HG02884 (cell line): ENCODE measurements around the gene HDAC5.

Experiments
- ATAC-seq: cut with Tn5 transposase; IDR thresholded peaks from one replicate; pipeline ENCODE4 v1.9.1; 2021; ENCODE audit warnings: mild to moderate bottlenecking, moderate library complexity; ENCODE audit not compliant: unreplicated experiment

Gene HDAC5

DNA sequence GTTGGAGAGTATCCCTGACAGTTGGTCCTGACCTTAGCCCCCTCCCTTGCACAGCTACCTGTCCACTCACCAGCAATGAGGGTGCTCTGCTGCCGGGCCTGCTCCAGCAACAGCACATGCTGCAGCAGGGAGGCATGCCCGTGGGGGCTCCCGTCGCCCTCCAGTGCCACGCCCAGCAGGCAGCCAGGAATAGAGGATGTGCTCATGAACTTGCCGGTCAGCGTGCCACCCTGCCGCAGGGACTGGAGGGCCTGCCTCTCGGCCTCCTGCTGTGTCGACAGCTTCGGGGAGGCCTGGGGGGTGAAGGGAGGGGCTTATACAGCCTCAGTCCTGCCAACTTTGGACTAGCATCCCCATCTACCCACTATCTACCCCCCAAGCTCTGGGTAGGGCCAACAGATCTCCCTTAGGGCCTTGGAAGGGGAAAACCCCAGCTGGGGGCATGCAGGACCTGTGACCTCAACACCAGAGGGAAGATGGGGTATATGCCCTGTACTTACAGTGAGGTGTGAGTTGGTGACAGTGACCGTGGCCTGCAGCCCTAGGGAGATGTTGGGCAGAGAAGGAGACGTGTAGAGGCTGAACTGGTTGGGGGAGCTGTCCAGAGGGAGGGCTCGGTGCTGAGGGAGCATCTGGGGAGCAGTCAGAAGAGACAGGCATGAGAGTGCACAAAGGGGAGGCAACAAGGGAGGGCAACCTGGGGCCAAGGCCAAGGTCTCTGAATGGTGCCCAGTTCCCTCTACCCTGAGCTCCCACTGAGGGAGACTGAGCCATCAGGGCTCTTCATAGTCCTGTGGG, 32.0 kb downstream of the HDAC5 start:
- no peak for ATAC-seq

DNA sequence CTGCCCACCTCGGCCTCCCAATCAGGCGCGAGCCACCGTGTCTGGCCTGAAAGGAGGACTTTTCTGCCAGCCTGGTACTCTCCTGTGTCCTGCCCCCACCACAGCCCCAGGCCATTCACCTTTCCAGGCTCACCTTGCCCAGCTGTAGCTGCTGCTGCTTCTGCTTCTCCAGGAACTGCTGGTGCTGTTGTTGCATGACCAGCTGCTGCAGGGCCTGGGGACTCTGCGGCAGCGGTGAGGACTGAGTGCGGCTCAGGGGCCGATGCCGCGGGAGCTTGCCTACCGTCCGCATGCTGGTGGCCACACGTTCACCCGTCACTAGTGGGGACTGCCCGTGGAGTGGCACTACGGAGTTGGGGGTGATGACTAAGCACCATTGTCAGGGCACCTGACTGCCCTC, 35.2 kb downstream of the HDAC5 start:
- no peak for ATAC-seq

DNA sequence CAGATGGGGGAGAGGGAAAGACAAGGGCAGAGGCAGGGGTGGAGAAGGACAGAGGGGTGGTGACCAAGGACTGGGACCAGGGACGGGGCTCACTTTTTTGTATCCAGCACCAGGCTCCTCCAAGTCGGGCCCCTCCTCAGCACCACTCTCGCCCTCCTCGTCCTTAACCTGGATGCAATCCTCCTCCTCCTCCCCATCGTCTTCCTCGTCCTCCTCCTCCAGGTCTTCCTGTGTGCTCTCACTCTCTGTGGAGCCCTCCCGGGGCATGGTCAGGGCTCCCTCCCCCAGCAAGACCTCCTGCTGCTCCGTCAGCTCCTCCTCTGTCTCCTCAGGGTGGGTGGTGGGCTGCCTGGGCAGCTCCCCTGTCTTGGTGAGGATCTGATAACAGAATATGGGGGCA, 36.1 kb downstream of the HDAC5 start:
- no peak for ATAC-seq

DNA sequence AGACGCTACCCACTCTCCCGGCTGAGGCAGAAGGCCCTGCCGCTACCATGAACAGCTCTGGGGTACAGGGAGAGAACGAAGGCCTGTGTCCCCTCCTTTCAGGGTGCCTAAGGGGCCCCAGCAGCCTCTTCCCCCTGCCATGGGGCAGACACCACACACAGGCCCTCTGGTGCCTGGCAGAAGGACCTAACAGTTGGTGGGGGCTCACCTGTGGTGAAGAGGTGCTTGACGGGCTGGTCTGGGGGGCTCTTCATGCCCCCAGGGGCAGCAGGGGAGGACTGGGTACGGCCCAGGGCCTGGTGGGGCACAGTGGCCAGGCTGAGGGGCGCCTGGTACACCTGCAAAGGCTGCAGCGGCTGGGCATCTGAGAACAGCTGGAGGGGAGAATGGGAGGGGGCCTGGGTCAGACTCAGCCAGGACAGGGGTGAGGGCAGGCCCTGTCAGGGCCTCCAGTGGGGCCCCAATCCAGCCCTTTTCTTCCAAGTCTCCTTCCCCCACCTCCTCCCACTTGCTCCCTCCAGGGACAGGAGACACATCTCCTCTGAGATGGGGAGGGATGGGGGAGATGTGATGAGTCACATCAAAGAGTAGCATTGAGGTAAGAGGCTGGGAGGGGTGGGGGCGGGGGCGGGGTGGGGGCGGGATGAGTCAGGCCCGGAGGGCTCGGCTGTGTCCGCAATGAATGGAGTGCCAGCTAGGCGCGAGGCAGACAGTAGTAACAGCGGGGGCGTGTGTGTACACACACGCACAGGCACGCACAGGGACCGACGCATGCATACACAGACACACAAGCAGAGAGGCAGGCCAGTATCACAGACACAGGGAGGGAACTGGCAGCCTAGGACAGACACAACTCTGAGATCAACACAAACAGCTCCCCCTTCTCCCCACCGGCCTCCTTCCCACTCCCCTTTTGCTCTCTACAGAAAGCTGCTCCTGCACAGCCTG, 36.8 kb downstream of the HDAC5 start:
- ATAC-seq = no peak

DNA sequence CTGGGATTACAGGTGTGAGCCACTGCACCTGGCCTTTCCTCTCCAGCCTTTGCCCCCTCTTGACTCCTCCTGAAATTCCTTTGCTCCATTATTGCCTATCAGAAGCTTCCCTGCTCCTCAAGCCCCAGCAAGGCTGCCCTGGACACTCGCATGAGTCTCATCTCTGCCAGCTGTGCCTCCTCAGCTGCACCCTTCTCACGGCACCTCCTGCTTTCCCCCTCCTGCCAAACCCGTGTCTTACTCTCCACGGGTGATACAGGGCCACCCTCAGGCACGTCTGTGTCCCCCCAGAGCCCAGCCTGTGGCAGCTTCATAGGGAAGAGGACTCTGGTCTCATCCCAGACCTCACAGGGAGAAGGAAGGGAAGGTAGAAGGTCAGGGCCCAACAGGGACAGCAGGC, 37.5 kb downstream of the HDAC5 start:
- no peak for ATAC-seq

DNA sequence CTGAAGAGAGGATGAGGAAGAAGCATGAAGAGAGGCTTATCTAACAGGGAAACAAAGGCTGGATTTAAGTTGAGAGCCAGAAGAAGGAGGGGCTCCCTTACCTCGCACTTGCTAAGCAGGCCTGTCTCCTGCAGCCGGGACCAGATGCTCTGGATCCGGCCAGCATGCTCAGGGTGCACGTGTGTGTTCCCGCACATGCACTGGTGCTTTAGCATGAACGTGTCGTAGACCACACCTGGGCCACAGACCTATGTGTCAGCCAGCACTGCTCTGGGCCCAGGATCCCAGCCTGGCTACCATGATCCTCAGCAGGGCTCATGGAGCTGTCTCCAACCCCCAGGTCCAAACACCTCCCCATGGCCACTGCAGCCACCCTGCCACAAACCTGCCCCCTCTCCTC, 38.5 kb downstream of the HDAC5 start:
- no peak for ATAC-seq

DNA sequence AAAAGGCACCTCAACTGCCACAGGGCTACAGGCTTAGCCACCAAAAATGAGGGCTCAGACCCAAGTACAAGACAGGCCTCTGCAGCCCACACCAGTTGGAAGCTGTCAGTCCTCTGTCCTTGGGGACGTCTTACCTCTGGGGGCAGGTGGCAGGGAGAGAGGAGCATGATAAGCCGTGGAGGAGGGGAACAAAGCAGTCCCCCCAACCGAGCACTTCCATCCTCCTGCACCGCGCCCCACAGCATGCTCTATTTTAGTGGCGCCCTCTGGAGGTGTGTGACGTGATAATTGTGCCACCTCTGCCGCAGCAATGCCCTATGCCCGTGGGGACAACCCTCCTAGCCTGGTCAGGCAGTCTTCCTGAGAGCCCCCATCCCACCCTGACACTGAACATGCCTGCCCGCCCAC, 39.3 kb downstream of the HDAC5 start:
- ATAC-seq = no peak

DNA sequence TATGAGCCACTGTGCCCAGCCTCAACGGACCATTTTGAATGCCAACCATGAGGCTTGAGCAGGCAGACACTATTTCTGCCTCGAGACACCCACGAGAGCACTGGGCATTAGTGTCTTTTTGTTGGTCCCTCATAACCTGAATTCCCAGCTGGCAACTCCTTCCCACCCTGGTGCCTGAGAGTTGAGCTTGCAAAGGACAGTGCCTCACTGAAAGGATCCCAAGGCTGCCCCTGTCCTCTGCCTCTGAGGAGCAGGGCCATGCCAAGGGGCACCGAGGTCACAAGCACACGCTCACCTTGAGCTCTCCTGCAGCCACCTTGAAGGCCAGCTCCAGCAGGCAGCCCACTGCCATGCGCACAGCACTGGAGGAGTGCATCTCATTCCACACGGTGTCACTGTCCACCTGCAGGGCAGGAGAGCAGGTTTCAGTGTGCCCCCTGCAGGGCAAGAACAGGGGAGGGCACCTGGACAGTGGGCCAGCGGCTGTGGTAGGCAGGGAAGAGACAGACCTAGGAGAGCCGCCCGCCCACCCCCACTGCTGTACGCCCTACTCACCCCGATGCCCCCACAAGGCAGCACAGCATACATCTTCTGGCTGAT, 40.1 kb downstream of the HDAC5 start:
- ATAC-seq = no peak

DNA sequence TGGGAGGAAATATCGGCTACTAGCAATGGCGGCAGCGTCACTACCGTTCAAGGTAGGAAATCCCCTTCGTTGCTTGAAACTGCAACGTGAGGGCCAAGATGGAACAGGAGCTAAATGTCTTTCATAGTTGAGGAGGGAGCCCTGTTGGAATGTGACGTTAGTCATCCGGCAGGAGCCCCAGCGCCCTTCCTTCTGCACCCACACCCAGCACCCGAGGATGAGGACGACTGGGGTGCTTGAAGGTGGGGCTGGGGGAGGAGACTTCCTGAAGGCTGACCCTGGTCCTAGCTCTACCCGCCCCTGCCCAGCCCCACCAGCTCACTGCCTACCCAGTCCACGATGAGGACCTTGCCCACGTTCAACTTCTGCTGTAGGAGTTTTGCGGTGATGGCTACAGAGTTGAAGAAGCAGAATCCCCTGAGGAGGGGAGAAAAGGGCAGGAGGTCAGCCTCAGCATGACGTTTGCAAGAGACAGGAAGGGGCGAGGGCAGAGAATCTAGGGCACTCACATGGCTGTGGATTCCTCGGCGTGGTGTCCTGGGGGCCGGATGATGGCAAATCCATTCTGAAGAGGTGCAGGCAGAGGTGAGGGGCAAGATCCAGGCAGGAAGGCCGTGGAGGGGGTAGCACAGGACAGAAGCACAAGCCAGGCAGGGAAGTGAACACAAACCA, 41.0 kb downstream of the HDAC5 start:
- ATAC-seq = no peak

DNA sequence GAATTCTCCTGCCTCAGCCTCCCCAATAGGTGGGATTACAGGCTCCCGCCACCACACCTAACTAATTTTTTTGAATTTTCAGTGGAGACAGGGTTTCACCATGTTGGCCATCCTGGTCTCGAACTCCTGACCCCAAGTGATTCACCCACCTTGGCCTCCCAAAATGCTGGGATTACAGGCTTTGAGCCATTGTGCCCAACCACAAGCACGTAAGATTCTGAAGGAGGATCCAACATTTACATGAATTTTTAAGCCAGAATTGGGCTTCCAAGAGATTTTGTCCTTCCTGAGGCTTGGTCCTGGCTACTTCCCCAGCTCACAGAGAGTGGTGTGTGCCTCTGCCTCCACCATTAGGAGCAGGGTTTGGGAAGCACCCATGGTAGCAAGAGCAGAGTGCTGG, 41.8 kb downstream of the HDAC5 start:
- ATAC-seq = no peak

DNA sequence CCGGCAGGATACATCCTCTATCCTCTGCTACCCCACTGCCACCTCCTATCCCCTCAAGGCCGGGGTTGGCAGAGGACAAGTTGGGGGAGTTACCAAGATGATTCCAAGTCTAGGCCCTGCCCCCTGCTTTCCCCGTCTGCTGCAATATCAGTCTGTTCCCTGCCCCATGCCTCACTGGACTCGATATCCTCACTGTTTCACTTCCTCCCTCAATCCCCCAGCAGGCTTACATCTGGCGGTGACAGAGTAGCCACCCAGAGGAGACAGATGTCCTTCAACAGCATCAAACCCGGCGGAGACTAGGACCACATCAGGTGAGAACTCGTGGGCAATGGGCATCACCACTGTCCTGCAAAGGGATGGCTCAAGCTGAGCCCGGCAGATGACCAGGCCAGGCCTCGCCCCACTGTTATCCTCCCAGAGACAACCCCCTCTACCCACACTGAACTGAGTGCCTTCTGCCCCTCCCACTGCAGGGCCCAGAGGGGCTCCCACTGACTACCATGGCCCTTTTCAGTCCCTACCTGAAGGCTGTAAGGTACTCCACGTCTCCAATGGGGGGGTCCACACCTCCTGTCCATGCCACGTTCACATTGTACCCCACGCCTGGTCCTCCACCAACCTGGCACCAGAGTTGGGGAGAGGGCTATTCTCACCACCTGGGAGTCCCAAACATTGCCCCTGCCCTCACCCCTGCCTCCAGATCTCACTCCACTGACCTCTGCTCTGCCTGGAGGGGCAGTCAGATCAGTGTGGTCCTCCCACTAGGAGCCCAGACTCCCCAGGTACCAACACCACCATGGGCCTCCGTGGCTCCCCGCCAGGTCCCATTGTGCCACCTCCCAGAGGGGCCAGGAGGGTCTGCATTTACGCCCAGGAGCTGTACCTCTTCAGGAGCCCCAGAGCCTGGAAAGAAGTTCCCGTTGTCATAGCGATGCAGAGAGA, 43.3 kb downstream of the HDAC5 start:
- no peak for ATAC-seq

DNA sequence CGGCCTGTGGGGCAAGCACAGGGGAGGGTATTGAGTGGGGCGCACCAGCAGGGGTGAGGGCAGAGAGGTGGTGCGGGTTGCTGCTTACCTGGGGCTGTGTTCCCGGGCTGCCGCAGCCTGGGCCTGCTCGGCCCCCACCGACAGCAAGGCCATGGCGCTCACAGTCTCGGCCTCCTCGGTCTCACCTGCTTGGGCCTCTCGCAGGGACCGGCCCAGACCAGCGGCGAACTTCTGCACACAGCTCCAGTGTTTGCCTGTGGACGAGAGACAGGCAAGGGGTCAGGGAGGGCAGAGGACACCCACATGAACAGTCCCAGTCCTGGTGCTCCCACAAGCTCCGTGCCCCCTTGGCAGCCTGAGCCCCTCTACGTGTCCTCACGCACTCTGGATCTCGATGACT, 45.0 kb downstream of the HDAC5 start:
- no peak for ATAC-seq

DNA sequence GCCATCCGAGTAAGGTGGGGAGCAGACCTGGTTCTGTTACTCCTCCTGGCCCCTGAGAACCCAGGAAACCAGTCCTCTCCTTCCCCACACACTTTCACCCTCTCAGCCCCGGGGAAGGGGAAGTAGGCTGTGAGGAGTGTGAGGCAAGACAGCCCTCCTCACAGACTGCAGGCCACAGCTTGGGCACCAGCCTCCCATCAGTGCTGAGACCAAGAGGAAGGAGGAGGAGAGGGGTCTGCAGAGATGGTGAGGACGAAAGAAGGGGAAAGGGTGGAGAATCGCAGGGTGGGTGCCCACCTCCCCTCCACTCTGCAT, 45.9 kb downstream of the HDAC5 start:
- no peak for ATAC-seq

DNA sequence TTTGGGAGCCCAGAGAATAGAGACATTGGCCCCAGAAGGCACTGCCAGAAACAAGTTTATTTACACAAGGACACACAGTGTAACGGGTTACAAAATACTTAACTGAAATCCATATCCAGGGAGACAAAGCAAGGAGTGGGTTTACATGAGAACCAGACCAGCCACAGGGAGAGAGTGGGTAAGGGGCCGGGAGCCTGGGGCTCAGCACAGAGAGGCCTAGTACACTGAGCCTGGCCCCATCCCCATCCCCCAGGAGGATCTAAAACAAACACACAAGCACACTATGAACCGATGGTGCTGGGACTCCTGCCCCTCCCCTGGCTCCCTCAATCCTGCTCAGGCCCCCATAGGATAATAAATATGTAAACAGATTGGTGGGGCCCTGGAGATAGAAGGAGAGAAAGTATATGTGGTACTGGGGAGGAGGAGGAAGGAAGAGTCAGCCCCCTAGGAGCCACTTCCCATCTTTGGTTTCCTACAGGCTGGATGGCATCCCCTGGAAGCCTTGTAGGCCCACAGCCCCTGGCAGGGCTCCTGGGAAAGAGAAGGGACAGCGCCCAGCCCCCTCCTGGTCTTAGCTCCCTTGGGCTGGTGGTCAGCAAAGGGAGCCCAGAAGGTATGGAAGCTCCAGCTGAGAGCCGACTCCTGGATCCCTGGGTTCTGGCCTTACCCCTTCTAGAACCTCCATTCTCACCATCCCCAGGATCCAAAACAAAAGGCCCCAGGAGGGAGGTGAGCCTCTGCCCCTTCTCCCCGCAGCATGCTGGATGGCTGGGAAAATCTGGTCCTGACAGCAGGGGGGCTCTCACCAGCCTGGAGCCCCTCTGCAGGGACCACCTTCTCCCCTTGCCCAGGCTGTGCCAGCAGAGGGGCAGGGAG, 46.5 kb downstream of the HDAC5 start:
- no peak for ATAC-seq

DNA sequence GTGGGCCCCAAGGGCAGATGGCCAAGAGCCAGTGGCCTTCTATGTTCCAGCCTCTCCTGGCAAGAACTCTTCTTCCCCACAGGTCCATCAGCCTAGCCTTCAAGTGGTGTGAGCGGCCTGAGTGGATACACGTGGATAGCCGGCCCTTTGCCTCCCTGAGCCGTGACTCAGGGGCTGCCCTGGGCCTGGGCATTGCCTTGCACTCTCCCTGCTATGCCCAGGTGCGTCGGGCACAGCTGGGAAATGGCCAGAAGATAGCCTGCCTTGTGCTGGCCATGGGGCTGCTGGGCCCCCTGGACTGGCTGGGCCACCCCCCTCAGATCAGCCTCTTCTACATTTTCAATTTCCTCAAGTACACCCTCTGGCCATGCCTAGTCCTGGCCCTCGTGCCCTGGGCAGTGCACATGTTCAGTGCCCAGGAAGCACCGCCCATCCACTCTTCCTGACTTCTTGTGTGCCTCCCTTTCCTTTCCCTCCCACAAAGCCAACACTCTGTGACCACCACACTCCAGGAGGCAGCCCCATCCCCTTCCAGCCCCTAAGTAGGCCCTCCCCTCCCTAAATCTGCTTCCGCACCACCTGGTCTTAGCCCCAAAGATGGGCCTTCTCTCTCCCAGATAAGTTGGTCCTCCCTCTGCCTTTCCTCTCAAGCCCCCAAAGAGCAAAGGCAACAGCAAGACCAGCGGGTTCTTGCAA, 47.7 kb downstream of the HDAC5 start:
- ATAC-seq = no peak

DNA sequence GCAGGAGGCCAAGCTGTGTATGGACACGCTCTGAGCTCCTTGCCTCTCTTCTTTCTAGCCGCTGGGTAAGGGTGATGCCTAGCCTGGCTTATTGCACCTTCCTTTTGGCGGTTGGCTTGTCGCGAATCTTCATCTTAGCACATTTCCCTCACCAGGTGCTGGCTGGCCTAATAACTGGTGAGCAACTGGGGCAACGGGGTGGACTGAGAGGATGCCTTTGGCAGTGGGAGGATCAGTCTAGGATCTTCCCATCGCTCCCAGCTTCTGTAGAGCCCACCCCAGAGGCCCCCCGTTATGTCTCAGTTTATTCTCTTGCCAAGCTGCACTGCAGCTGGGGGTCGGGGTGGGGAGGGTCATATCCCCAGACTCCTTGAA, 48.5 kb downstream of the HDAC5 start:
- no peak for ATAC-seq

DNA sequence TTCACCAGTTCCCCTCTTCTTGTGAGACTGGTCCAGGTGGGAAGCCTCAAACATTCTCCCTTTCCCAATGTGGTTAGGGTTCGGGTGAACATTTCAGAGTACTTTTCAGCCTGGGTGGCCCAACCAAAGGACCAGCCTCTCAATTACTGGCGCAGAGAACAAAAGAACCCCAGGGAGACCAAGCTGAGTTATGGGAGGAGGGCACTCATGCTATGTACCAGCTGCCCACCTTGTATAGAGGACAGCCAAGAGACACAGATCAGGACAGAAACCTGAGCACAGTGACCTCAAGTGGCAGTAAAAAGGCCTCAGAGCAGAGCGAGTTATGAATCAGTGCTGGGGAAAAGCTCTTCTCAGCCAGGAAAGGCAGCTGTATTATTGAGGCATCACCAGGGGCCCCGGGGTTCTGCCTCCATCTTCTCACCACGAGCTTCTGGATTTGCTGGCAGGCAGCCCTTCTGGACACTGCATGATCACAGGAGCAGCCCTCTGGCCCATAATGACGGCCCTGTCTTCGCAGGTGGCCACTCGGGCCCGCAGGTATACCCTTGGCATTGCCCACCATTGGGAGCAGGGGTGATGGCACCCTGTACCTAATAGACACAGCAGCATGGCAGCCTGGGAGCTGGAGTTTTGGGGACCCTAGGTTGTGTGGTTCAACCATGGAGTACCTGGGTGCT, 49.1 kb downstream of the HDAC5 start:
- no peak for ATAC-seq

DNA sequence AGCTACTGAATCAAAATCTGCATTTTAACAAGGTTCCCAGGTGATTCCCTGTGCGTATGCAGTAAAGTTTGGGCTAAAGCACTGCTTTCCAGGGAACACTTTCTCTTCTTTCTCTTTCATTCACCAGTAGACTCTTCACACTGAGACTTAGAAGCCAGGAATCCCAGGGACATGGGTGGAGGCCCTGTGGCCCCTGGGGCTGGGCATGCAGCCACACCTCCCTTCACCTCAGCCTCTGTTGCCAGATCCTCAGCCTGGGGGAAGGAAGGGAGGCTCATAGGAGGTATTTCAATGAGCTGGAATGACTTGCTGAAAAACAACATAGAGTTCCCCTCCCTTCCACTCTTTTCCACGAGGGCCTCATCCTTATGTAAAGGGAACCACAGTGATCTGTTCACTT, 51.7 kb downstream of the HDAC5 start:
- no peak for ATAC-seq
